ENCODE results near the gene SYF2. TPM values are rescaled to one million over a fixed set of nuclear protein-coding genes. Genes with fewer than 3 reads are reported as not detected.

Gene SYF2
- total and polyA plus RNA-seq, 2 donors (not counting 1 experiment from before 2014, with no cell fraction given) = 21.9 to 67.3 TPM

DNA sequence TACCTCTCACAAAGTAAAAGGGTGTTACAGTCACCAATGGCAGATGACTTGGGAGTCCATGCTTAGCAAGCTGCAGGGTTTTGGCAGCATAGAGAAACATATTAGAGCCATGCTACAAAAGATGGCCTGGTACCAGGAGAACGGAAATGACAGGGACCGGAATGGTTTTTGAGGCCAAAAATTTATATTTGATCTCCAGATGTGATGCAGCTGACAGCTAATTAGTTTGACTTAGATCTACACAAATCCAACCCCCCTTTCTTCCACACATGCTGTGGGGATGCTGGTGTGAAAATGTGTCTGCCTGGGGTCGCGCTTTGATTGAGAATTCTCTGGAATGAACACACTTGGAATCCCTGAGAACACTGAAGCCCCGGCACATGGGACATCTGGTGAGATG, 26.5 kb downstream of the SYF2 start:
- no peaks in the 10 kb centered on the region for H3K4me1 ChIP-seq (ENCODE audit: control insufficient read depth in 2 of 2, insufficient read depth in 2 of 2, low read length in 2 of 2)
- CTCF ChIA-PET = interaction anchor here (0.6 to 6.4 kb wide), 28 partner anchors 8 to 608 kb away, joined by 3 to 110 read pairs (median 4); partner anchors contain the start of gene SYF2
- H3K27me3 Mint-ChIP-seq = peaks cover 8% of the 10 kb centered on the region
- intact Hi-C loops (cut with micrococcal nuclease) = loop anchor here (1.0 to 5.0 kb wide), 2 partner anchors 273 to 357 kb away; partner anchors contain the start of gene RUNX3
- H3K4me1 Mint-ChIP-seq = no peaks in the 10 kb centered on the region
- no peaks in the 10 kb centered on the region for H3K36me3 ChIP-seq (replicated peaks in 1 of 2; ENCODE audit: control extremely low read depth in 1 of 2, control insufficient read depth in 1 of 2, extremely low read depth in 1 of 2, insufficient read depth in 2 of 2, low read length in 1 of 2)
- H3K9me3 ChIP-seq (ENCODE audit: control extremely low read depth in 1 of 3, control insufficient read depth in 2 of 3, insufficient read depth in 1 of 3, low read length in 2 of 3) = no peaks in the 10 kb centered on the region
- WGBS (ENCODE audit: insufficient coverage) = 95% methylated on average over 3 of the region's 5 CpGs
- TF ChIP-seq, protein P1, sequence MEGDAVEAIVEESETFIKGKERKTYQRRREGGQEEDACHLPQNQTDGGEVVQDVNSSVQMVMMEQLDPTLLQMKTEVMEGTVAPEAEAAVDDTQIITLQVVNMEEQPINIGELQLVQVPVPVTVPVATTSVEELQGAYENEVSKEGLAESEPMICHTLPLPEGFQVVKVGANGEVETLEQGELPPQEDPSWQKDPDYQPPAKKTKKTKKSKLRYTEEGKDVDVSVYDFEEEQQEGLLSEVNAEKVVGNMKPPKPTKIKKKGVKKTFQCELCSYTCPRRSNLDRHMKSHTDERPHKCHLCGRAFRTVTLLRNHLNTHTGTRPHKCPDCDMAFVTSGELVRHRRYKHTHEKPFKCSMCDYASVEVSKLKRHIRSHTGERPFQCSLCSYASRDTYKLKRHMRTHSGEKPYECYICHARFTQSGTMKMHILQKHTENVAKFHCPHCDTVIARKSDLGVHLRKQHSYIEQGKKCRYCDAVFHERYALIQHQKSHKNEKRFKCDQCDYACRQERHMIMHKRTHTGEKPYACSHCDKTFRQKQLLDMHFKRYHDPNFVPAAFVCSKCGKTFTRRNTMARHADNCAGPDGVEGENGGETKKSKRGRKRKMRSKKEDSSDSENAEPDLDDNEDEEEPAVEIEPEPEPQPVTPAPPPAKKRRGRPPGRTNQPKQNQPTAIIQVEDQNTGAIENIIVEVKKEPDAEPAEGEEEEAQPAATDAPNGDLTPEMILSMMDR (IDR thresholded peaks at IDR 0.05) = no peak
- TF ChIP-seq EZH2 (IDR thresholded peaks at IDR 0.05; ENCODE audit: borderline replicate concordance, insufficient read depth, low read depth, low read length, poor library complexity, severe bottlenecking) = no peak
- H2AFZ ChIP-seq (ENCODE audit: insufficient read depth, low read depth, low read length, poor library complexity, severe bottlenecking) = no peak overlapping the region
- peaks cover 0 to 8% (median 0%) of the 10 kb centered on the region in 4 experiments for H3K27me3 ChIP-seq (replicated peaks in 1 of 4; ENCODE audit: control extremely low read depth in 1 of 4, control insufficient read depth in 3 of 4, insufficient read depth in 4 of 4, low read length in 3 of 4)
- H3K27ac Mint-ChIP-seq = no peak overlapping the region
- ATAC-seq (ENCODE audit: low read depth) (no peak), DNase-seq (no peak)
- no peak overlapping the region for H3K4me2 ChIP-seq (replicated peaks; ENCODE audit: low read depth, low read length, poor library complexity, severe bottlenecking)
- H3K27ac ChIP-seq (ENCODE audit: low read length in 2 of 2) = no peak overlapping the region
- H3K4me3 ChIP-seq (ENCODE audit: control extremely low read depth in 1 of 5, extremely low read depth in 1 of 5, insufficient read depth in 1 of 5, low read depth in 2 of 5, low read length in 4 of 5) = no peak overlapping the region
- no peak overlapping the region for H3K4me3 Mint-ChIP-seq
- no peaks in the 10 kb centered on the region for H3K79me2 ChIP-seq (ENCODE audit: control insufficient read depth, insufficient read depth, low read length)
- H3K9ac ChIP-seq (ENCODE audit: low read length) = no peak overlapping the region
- H4K20me1 ChIP-seq (ENCODE audit: control insufficient read depth, insufficient read depth, low read length, poor library complexity, severe bottlenecking) = no peaks in the 10 kb centered on the region
- H3K9me3 Mint-ChIP-seq (ENCODE audit: insufficient read depth) = no peaks in the 10 kb centered on the region
- POLR2A ChIA-PET = no interaction called here

DNA sequence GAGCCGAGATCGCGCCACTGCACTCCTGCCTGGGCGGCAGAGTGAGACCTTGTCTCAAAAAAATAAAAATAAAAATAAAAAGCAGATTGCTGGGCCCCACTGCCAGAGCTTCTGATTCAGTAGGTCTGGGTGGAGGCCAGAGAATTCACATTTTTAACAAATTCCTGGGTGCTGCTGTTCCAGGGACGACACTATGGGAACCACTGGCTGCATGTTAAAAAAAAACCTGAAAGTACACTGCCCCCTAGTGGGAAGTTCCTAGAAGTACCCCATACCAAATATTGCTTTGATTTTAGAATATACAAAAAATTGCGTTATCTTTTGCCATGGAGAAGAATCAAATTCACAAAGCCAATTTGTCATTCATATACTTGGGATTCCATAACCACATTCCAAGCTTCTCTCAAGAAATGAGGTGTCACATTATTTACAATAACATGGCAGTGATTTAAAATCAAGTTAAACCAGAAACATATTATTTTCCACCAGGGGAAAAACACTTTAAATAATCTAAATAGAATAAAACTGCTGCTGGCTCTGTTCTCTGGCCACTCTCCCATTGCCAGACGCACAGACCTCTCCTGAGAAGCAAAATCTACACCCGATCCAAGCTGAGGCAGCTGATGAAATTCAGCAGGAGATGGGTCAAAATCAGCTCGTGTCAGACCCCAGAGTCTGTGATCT, 27.4 kb downstream of the SYF2 start:
- Histone ChIP-seq H3K27ac (ENCODE audit: low read length in 2 of 2) (no peak overlapping the region), H3K9me3 (ENCODE audit: control extremely low read depth in 1 of 3, control insufficient read depth in 2 of 3, insufficient read depth in 1 of 3, low read length in 2 of 3) (no peaks in the 10 kb centered on the region), H3K9ac (ENCODE audit: low read length) (no peak overlapping the region), H3K4me1 (ENCODE audit: control insufficient read depth in 2 of 2, insufficient read depth in 2 of 2, low read length in 2 of 2) (no peaks in the 10 kb centered on the region), H3K79me2 (ENCODE audit: control insufficient read depth, insufficient read depth, low read length) (no peaks in the 10 kb centered on the region), H3K4me3 (ENCODE audit: control extremely low read depth in 1 of 5, extremely low read depth in 1 of 5, insufficient read depth in 1 of 5, low read depth in 2 of 5, low read length in 4 of 5) (no peak overlapping the region), H3K36me3 (replicated peaks in 1 of 2; ENCODE audit: control extremely low read depth in 1 of 2, control insufficient read depth in 1 of 2, extremely low read depth in 1 of 2, insufficient read depth in 2 of 2, low read length in 1 of 2) (no peaks in the 10 kb centered on the region), H4K20me1 (ENCODE audit: control insufficient read depth, insufficient read depth, low read length, poor library complexity, severe bottlenecking) (no peaks in the 10 kb centered on the region), H3K4me2 (replicated peaks; ENCODE audit: low read depth, low read length, poor library complexity, severe bottlenecking) (no peak overlapping the region), H3K27me3 (replicated peaks in 1 of 4; ENCODE audit: control extremely low read depth in 1 of 4, control insufficient read depth in 3 of 4, insufficient read depth in 4 of 4, low read length in 3 of 4) (peaks cover 0 to 7% (median 0%) of the 10 kb centered on the region in 4 experiments), H2AFZ (ENCODE audit: insufficient read depth, low read depth, low read length, poor library complexity, severe bottlenecking) (no peak overlapping the region)
- ChIA-PET POLR2A (no interaction called here), CTCF (interaction anchor here (0.7 to 6.4 kb wide), 30 partner anchors 10 to 1267 kb away, joined by 3 to 110 read pairs (median 4); partner anchors contain the start of gene SYF2)
- DNase-seq (peak; percentile 63), ATAC-seq (ENCODE audit: low read depth) (peak; percentile 49)
- no peaks in the 10 kb centered on the region for H3K9me3 Mint-ChIP-seq (ENCODE audit: insufficient read depth)
- no peak overlapping the region for H3K4me3 Mint-ChIP-seq
- intact Hi-C loops (cut with micrococcal nuclease) = loop anchor here (1.0 to 5.0 kb wide), 2 partner anchors 273 to 357 kb away; partner anchors contain the start of gene RUNX3
- no peak overlapping the region for H3K27ac Mint-ChIP-seq
- WGBS (ENCODE audit: insufficient coverage) = 61% methylated on average over 3 of the region's 9 CpGs
- H3K27me3 Mint-ChIP-seq = peaks cover 12% of the 10 kb centered on the region
- TF ChIP-seq, protein P1 (IDR thresholded peaks at IDR 0.05) = peak; percentile 86
- TF ChIP-seq EZH2 (IDR thresholded peaks at IDR 0.05; ENCODE audit: borderline replicate concordance, insufficient read depth, low read depth, low read length, poor library complexity, severe bottlenecking) = no peak
- no peaks in the 10 kb centered on the region for H3K4me1 Mint-ChIP-seq
